ENCODE results near the gene MYLK4.

- TF ChIP-seq POLR2A (IDR thresholded peaks at IDR 0.05; ENCODE audit: low read length) (no peak), GATA1 (IDR thresholded peaks at IDR 0.05; ENCODE audit: low read depth, low read length) (no peak)
Measured at GRCh38 chr6:2744778-2745177, 5.9 kb downstream of the MYLK4 start.
